GM19099 (cell line): Measurements from ENCODE around the gene MAST4.

Experiments used
- POLR2A ChIP-seq: IDR thresholded peaks from 3 replicates; pipeline ENCODE4 v1.6.1; 2011; ENCODE audit warnings: low read depth; ENCODE audit not compliant: insufficient read length; ENCODE audit errors: extremely low read depth

The MAST4 gene

GRCh38 chr5:67038817-67039603, 442.8 kb downstream of the MAST4 start:
- no peak for TF ChIP-seq POLR2A

GRCh38 chr5:67042176-67043003, 446.2 kb downstream of the MAST4 start:
- TF ChIP-seq POLR2A, result no peak

- TF ChIP-seq POLR2A, result no peak
Measured at GRCh38 chr5:67043796-67044511, 447.8 kb downstream of the MAST4 start.

GRCh38 chr5:67045816-67046740, 449.9 kb downstream of the MAST4 start:
- TF ChIP-seq POLR2A, result no peak

GRCh38 chr5:67047160-67047559, 451.0 kb downstream of the MAST4 start:
- TF ChIP-seq POLR2A, result no peak

GRCh38 chr5:67047616-67048015, 451.4 kb downstream of the MAST4 start:
- no peak for TF ChIP-seq POLR2A

- TF ChIP-seq POLR2A, result no peak
Measured at GRCh38 chr5:67050125-67050524, 453.9 kb downstream of the MAST4 start.

GRCh38 chr5:67050635-67051034, 454.4 kb downstream of the MAST4 start:
- no peak for TF ChIP-seq POLR2A

- TF ChIP-seq POLR2A, result no peak
Measured at GRCh38 chr5:67051164-67051563, 455.0 kb downstream of the MAST4 start.

GRCh38 chr5:67052034-67052433, 455.8 kb downstream of the MAST4 start:
- no peak for TF ChIP-seq POLR2A

GRCh38 chr5:67053229-67053628, 457.0 kb downstream of the MAST4 start:
- TF ChIP-seq POLR2A, result no peak

- no peak for TF ChIP-seq POLR2A
Measured at GRCh38 chr5:67058998-67059743, 463.0 kb downstream of the MAST4 start.

GRCh38 chr5:67059744-67060490, 463.7 kb downstream of the MAST4 start:
- no peak for TF ChIP-seq POLR2A
